CD4-positive, alpha-beta T cell treated with Interleukin-21 for 1 hour (primary cell): ENCODE results near the gene HDAC4.

ENCODE experiments used
- DNase-seq: peaks from one replicate; pipeline ENCODE4 v3.0.0-alpha.2; 2020

The HDAC4 gene

DNA sequence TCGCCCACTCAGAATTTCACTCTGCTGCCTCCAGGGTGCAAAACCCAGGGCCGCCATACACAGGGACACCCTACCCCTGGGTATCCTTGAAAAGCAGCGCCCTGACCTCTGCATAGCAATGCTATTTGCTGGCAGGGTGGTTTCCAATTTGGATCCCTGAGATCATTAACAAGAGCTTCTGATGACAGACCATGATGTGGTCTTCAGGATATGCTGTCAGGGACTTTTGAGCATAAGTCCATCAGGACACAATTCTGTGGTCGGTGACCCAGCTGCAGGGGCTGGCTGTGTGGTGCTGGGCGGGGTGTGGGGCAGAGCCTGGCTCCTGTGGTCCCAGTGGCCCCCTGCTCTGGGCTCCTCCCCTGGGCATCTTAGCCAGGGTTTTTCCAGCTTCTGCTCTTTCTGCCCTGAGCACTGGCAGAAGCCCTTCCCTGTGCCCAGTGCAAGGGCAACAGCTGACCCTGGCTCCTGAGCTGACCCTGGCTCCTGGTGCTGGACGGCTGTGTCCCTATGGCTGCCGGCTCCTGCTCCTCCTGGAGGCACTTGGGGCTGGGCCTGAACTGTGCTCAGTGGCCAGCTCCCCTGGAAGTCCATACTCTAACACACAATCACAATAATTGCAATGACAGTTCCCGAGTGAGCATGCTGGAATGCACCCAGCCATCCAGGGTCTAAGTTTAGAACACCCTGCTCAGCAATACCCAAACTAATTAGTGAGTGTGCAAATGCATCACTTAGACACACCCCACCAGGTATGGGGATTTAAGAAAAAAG lies 271.5 kb downstream of the HDAC4 start:
- DNase-seq, result no peak

- DNase-seq, result no peak
Observed at GRCh38 chr2:239128706-239129105, 272.1 kb downstream of the HDAC4 start.

GRCh38 chr2:239127513-239127912 lies 273.3 kb downstream of the HDAC4 start:
- no peak for DNase-seq

GRCh38 chr2:239125726-239126675 lies 274.8 kb downstream of the HDAC4 start:
- DNase-seq, result no peak

DNA sequence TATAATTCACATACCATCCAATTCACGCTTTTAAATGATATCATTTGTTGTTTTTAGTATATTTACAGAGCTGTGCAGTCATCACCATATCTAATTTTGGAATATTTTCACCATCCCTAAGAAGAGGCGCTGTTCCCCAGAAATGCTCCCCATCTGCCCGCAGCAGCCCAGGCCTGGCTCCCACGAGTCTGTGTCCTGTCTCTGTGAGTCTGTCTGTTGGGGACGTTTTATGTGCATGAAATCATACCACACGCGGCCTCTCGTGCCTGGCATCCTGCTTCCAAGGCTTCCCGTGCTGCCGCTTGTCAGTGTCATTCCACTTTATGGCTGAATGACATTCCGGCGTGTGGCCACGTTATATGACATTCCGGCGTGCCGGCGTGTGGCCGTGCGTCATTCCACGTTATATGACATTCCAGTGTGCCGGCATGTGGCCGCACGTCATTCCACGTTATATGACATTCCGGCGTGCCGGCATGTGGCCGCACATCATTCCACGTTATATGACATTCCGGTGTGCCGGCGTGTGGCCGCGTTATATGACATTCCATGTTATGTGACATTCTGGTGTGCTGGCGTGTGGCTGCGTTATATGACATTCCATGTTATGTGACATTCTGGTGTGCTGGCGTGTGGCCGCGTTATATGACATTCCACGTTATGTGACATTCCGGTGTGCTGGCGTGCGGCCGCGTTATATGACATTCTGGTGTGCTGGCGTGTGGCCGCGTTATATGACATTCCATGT lies 276.5 kb downstream of the HDAC4 start:
- DNase-seq, result no peak

GRCh38 chr2:239122421-239123110 lies 278.3 kb downstream of the HDAC4 start:
- DNase-seq, result no peak

- DNase-seq, result no peak
Observed at GRCh38 chr2:239121600-239122012, 279.2 kb downstream of the HDAC4 start.

GRCh38 chr2:239120664-239121063 lies 280.2 kb downstream of the HDAC4 start:
- DNase-seq, result no peak

GRCh38 chr2:239119346-239120126 lies 281.3 kb downstream of the HDAC4 start:
- DNase-seq, result no peak

- peak; percentile 13 for DNase-seq
Observed at GRCh38 chr2:239118675-239119211, 282.1 kb downstream of the HDAC4 start.

DNA sequence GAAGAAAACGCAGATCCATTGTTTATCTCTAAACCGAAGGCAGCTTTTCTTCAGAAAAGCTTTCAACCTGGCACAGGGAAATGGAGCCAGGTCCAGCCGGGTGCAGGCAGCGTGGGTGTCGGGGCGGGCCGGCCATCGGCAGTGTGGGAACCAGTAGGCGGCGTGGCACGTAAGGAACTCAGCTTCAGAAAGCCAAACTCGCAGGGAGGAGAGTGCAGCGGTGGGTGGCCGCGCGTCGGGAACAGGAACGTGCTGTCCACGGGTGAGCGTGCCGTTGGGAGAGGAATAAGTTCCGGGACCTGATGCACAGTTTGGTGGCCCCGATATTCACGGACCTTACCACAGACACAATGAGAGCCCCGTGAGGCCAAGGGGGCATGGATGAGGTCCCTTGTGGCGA lies 282.6 kb downstream of the HDAC4 start:
- DNase-seq, result no peak

GRCh38 chr2:239117831-239118230 lies 283.0 kb downstream of the HDAC4 start:
- no peak for DNase-seq

- DNase-seq, result no peak
Observed at GRCh38 chr2:239116456-239117246, 284.2 kb downstream of the HDAC4 start.

DNA sequence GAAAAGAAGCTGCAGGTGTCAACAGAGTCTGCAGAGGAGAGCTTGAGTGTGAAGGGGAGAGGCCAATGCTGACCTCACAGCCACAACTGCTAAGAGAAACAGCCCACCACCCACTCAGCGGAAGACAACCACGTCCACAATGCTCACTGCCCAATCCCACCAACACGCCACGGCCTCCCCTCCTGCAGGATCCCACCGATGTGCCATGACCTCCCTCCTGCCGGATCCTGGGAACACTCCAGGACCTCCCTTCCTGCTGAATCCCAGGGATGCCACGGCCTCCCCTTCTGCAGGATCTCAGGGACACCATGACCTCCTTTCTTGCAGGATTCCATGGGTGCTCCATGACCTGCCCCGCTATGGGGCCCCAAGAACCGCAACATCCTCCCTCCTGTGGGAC lies 285.2 kb downstream of the HDAC4 start:
- DNase-seq, result no peak

GRCh38 chr2:239114616-239115265 lies 286.1 kb downstream of the HDAC4 start:
- no peak for DNase-seq

DNA sequence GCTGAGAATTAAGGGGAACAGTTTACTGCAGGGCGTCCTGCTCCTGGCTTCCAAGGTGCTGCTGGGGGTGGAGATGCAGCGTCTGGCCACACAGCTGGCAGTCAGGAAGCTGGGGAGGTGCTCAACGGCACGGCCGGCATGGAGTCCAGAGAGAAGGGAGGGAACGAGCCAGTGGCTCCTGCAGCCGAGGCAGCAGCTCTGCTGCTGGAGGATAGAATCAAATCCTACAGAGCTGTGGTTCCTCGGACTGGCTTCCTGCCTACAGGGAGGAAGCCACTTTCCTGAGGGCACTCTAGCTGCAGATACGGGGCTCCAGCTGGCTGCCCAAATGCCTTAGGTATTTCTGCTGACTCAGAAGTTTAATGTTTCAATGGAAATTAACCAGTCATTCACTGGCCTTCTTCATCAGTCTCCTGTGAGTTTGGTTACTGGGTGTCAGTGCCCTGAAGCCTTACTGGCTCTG lies 286.7 kb downstream of the HDAC4 start:
- no peak for DNase-seq

GRCh38 chr2:239113615-239114014 lies 287.2 kb downstream of the HDAC4 start:
- no peak for DNase-seq

GRCh38 chr2:239113171-239113570 lies 287.6 kb downstream of the HDAC4 start:
- no peak for DNase-seq

DNA sequence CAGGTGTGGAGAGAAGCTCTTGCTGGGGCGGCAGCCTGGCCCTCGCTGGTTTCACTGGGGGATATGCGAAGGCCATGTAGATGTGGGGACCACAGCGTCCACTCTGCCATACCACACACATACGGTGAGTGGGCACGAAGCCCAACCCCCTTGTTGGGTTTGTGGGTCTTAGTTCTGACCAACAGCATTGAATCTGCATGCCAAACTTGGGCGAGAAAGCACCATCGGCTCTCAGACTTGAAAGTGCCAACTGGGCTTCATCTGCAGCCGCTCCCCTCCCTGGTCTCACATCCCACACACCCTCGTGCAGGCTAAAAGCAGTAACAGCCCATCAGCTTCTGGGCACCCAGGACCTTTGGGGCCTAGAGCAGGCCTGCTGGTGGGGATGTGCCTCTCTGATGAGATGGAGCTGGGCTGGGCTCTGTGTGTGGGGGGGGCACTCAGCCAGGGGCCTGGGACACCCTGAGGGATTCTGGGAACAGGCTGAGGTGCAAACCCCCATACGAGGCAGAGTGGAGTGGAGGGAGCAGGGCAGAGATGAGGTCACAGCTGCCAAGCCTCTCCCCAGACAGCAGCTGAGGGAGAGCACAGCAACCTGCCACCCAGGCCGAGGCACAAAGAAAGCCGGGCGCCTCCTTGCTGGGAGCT lies 288.6 kb downstream of the HDAC4 start:
- no peak for DNase-seq
